ENCODE results near the gene PRR22.
"Not testable (repeated sequence)": the region's sequence is repeated elsewhere in the genome, so short reads cannot be mapped to it uniquely, and the experiment has no call there.

The PRR22 gene

GRCh38 chr19:5790559-5791520, 6.3 kb upstream of the PRR22 start, which contains the start of gene DUS3L:
Gene DUS3L, minus strand, starts transcription at chr19:5791163. Its CDS starts 22 bp downstream, at chr19:5791141.
- peak; percentile 95 for DNase-seq

- peak; percentile 35 for DNase-seq
Measured at GRCh38 chr19:5789886-5790558, 5.5 kb upstream of the PRR22 start.

- no peak for DNase-seq
Measured at GRCh38 chr19:5789351-5789761, 4.8 kb upstream of the PRR22 start.

- DNase-seq, result no peak
Measured at GRCh38 chr19:5788422-5788821, 3.9 kb upstream of the PRR22 start.

GRCh38 chr19:5787409-5788182, 3.0 kb upstream of the PRR22 start:
- no peak for DNase-seq

GRCh38 chr19:5786593-5787408, 2.3 kb upstream of the PRR22 start:
- no peak for DNase-seq

GRCh38 chr19:5785423-5785822, 877 bp upstream of the PRR22 start:
- no peak for DNase-seq

GRCh38 chr19:5782945-5783919, 1.3 kb downstream of the PRR22 start:
- DNase-seq, result no peak

- no peak for DNase-seq
Measured at GRCh38 chr19:5782322-5782721, 2.2 kb downstream of the PRR22 start.

- not testable (repeated sequence) for DNase-seq
Measured at GRCh38 chr19:5780916-5781315, 3.6 kb downstream of the PRR22 start.

- DNase-seq, result no peak
Measured at GRCh38 chr19:5778402-5778801, 6.1 kb downstream of the PRR22 start.

- DNase-seq, result no peak
Measured at GRCh38 chr19:5775668-5776309, 8.8 kb downstream of the PRR22 start.

GRCh38 chr19:5774921-5775320, 9.6 kb downstream of the PRR22 start:
- DNase-seq, result no peak

GRCh38 chr19:5773276-5773675, 11.3 kb downstream of the PRR22 start:
- DNase-seq, result no peak

- no peak for DNase-seq
Measured at GRCh38 chr19:5772416-5772815, 12.1 kb downstream of the PRR22 start.

GRCh38 chr19:5767949-5768348, 16.6 kb downstream of the PRR22 start:
- no peak for DNase-seq

- DNase-seq, result no peak
Measured at GRCh38 chr19:5765220-5765619, 19.3 kb downstream of the PRR22 start.

GRCh38 chr19:5762608-5763217, 21.8 kb downstream of the PRR22 start:
- no peak for DNase-seq

- no peak for DNase-seq
Measured at GRCh38 chr19:5753743-5754142, 30.8 kb downstream of the PRR22 start.

GRCh38 chr19:5751709-5752108, 32.8 kb downstream of the PRR22 start:
- DNase-seq, result no peak

Measured in right kidney (tissue), 1 donor.